H1 (cell line): Measurements from ENCODE around the gene SMIM24. TPM values are rescaled to one million over a fixed set of nuclear protein-coding genes. Genes with fewer than 3 reads are reported as not detected.

Experiments used
- SIRT6 ChIP-seq: IDR thresholded peaks from one replicate; pipeline ENCODE4 v1.7.1; 2012; ENCODE audit warnings: low read length, inconsistent platforms
- polyA plus RNA-seq, 7 experiments: library from polyadenylated mRNA; depleted of rRNA in 3 of 7; stranded (reverse) in 5 of 7; unstranded in 2 of 7; fragments of >200 nt in 5 of 7; fragments of 200-250 nt in 2 of 7; gene quantifications; 1 replicate in 5 of 7; 2 replicates in 1 of 7; 4 replicates in 1 of 7; pipeline versions ENCODE4 v1.2.1 to v1.2.3, GENCODE V29; 2011 to 2013; ENCODE audit warnings: missing spikeins in 2 of 7, mixed read lengths in 2 of 7
- total RNA-seq: library from RNA; stranded (reverse); fragmentation: NEBNext Ultra II Directional; extraction: Animal tissue kit (Norgen Biotek cat#: 25700); gene quantifications from 2 replicates; pipeline ENCODE4 v1.2.1, GENCODE V29; 2021

Gene SMIM24
- total and polyA plus RNA-seq, 2 of the 8 experiments (the other 6 are each of a cell fraction or from before 2014, with no cell fraction given) = 3.8 to 4.5 TPM

GRCh38 chr19:3476830-3477229 lies 3.5 kb downstream of the SMIM24 start (continued):
- TF ChIP-seq SIRT6 = no peak
- TF ChIP-seq, all 59 proteins: peak for 0
